ENCODE data around the gene MXI1.

Gene MXI1

DNA sequence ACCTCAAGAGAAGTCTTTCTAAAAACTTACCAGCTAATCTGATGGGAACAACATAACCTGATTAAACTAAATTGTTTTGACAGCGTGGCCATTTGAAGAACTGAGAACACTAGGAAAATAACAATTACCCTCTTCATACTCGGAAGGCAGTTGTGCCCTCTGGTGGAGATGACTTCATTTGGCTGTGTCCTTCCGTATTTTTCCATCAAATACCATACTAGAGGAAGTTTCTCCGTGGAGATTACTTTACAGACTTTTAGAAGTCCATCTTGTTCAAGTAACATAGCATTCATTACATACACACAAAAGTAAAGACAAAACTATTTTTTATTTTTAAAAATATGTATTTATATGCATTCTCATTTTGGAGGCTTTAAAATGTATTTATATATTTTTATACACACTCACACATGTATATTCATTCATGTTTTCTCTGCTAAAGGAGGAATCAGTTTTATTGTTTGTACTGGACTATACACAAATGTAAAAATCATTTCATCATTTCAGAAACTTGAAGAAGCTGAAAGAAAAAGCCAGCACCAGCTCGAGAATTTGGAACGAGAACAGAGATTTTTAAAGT, 72.1 kb downstream of the MXI1 start:
- H3K4me3 ChIP-seq (ENCODE audit: control insufficient read depth, low read depth, low read length): no peak overlapping the region
- TF ChIP-seq, protein P1, sequence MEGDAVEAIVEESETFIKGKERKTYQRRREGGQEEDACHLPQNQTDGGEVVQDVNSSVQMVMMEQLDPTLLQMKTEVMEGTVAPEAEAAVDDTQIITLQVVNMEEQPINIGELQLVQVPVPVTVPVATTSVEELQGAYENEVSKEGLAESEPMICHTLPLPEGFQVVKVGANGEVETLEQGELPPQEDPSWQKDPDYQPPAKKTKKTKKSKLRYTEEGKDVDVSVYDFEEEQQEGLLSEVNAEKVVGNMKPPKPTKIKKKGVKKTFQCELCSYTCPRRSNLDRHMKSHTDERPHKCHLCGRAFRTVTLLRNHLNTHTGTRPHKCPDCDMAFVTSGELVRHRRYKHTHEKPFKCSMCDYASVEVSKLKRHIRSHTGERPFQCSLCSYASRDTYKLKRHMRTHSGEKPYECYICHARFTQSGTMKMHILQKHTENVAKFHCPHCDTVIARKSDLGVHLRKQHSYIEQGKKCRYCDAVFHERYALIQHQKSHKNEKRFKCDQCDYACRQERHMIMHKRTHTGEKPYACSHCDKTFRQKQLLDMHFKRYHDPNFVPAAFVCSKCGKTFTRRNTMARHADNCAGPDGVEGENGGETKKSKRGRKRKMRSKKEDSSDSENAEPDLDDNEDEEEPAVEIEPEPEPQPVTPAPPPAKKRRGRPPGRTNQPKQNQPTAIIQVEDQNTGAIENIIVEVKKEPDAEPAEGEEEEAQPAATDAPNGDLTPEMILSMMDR (IDR thresholded peaks at IDR 0.05; ENCODE audit: control insufficient read depth, insufficient read depth, low read depth, low read length, missing control alignments): peak; percentile 72
- DNase-seq (ENCODE audit: low read depth): peak; percentile 14

DNA sequence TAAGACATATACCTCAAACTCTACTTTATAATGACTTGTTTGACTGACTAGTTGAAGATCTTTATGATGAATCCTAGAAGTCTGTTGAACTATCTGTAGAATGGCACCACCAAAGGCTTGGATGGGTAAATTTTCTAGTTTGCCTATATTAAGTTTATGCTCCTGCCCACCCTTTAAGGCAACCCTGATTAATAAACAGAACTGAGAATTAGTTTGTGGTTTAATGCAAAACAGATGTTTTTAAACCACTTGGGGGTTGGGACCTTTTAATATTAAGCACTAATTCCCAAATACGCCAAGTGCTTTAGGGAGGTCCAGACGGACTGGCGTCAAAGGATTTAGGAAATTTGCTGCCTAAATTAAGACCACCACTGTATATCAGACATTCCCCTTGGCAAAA, 76.9 kb downstream of the MXI1 start:
- DNase-seq (ENCODE audit: low read depth): no peak
- TF ChIP-seq, protein P1 (IDR thresholded peaks at IDR 0.05; ENCODE audit: control insufficient read depth, insufficient read depth, low read depth, low read length, missing control alignments): no peak
- no peak overlapping the region for H3K4me3 ChIP-seq (ENCODE audit: control insufficient read depth, low read depth, low read length)

DNA sequence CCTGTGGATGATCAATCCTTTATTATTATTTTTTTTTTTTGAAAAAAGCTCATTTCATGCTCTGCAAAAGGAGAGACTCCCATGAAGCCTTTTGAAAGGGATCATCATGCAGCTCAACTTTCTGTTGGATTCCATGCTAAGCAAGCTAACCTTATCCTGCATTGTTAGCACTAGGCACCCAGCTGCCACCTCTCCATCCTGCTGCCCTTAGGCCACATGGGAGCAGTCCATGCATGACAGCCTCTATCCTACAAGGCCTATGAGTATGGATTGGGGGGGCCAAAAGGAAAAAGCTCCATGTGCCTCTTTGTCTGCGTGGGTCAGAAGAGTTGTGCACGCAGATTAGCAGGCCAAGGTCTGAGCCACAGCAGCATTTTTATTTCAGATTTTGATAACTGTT, 78.1 kb downstream of the MXI1 start:
- DNase-seq (ENCODE audit: low read depth): no peak
- no peak overlapping the region for H3K4me3 ChIP-seq (ENCODE audit: control insufficient read depth, low read depth, low read length)
- TF ChIP-seq, protein P1 (IDR thresholded peaks at IDR 0.05; ENCODE audit: control insufficient read depth, insufficient read depth, low read depth, low read length, missing control alignments): no peak

DNA sequence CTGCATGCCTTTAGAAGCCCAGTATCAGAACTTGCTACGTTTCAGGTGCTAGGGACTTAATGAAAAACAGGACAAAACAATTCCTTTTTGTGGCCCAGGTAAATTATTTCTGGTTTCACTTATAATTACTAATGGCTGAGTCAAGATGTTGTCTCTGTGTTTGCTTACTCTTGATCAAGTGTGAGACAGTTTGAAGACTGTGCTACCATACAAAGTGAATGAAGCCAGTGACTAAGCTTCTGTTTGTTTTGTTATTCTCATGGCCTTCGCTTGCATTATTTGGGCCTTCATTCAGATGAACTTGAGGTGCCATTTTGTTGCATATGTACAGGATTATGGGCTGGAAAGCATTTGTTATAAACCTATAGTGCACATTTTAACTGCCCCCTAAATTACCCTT, 79.4 kb downstream of the MXI1 start:
- DNase-seq (ENCODE audit: low read depth): no peak
- no peak overlapping the region for H3K4me3 ChIP-seq (ENCODE audit: control insufficient read depth, low read depth, low read length)
- TF ChIP-seq, protein P1 (IDR thresholded peaks at IDR 0.05; ENCODE audit: control insufficient read depth, insufficient read depth, low read depth, low read length, missing control alignments): no peak

DNA sequence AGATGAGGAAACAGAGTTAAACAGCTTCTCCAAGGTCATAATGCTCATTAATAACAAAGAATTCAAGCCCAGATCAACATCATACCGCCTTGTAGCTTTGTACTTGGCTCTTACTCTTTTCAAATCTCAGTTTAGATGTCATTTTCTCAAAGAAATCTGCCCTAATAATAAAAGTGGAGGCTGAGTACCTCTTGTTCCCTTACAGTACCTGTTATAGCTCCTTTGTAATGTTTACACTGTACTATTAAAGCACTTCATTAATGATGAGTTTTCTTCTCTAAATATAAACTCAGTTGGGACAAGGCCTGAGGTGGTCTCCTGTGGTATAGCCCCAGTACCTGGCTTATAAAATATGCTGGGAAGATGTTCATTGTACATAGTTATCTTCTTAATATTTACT, 89.6 kb downstream of the MXI1 start:
- no peak overlapping the region for H3K4me3 ChIP-seq (ENCODE audit: control insufficient read depth, low read depth, low read length)
- DNase-seq (ENCODE audit: low read depth): no peak
- TF ChIP-seq, protein P1 (IDR thresholded peaks at IDR 0.05; ENCODE audit: control insufficient read depth, insufficient read depth, low read depth, low read length, missing control alignments): no peak

DNA sequence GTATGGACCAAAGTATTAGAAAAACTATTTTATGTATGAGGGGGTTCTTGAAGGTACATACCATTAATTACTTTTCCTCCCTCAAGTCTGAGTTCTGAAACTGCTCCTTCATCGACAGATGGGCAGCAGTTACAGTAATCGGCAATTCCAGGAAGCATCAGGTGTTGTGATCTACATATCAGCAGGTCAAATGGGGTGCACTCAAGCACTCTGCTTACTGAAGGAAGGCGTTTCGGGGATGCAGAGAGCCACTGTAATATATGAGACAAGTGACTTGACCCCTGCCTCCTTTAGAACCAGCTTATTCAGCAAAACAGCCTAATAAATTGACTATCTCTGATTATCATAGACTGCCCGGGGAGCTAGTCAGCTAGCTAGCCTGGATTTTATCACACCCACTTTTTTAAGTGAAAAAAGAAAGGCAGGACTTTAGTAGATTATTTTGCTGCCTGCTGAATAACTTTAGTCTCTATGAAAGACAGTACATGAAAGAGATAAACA, 93.1 kb downstream of the MXI1 start:
- TF ChIP-seq, protein P1 (IDR thresholded peaks at IDR 0.05; ENCODE audit: control insufficient read depth, insufficient read depth, low read depth, low read length, missing control alignments): no peak
- no peak overlapping the region for H3K4me3 ChIP-seq (ENCODE audit: control insufficient read depth, low read depth, low read length)
- DNase-seq (ENCODE audit: low read depth): no peak
